Lower leg skin (tissue), 4 donors: ENCODE data around the gene TTC39B. TPM values are rescaled to one million over a fixed set of nuclear protein-coding genes. Genes with fewer than 3 reads are reported as not detected.

Source experiments
- DNase-seq, 2 donors: peaks; one replicate each; pipeline ENCODE4 v3.0.0-alpha.2; 2019; ENCODE audit warnings: low spot score in 2 of 2
- H3K4me3 ChIP-seq: fragments of 200-600 bp; sonication (generic); 2 replicates; pipeline ENCODE4 v1.5.1; 2017; ENCODE audit warnings: mild to moderate bottlenecking, low read depth; ENCODE audit not compliant: poor library complexity, severe bottlenecking
- CTCF ChIP-seq, 3 donors: fragments of 450-650 bp; IDR thresholded peaks; one replicate each; pipeline ENCODE4 v1.5.1; 2016; ENCODE audit warnings: antibody characterized with exemption in 3 of 3, mild to moderate bottlenecking in 3 of 3, moderate library complexity in 2 of 3
- POLR2A ChIP-seq, 2 donors: fragments of 450-650 bp; IDR thresholded peaks; one replicate each; pipeline ENCODE4 v1.6.1; 2016 to 2017; ENCODE audit warnings: antibody characterized with exemption in 2 of 2, mild to moderate bottlenecking in 1 of 2, moderate library complexity in 1 of 2
- WGBS, 2 donors: methylation state at CpG; one replicate each; pipeline ENCODE4 v1.1.5; 2018; 5-methylcytosine and 5-hydroxymethylcytosine counted together
- intact Hi-C: fragments of 100-400 bp; cut with DNase I; formaldehyde crosslinking; loops from one replicate; pipeline ENCODE4 v1.15.0; 2023; ENCODE audit warnings: low total_unique reads
- total RNA-seq, 4 donors: library from RNA; depleted of rRNA; stranded (reverse); fragments of >200 nt; gene quantifications; one replicate each; pipeline ENCODE4 v1.1.0, GENCODE V29; 2016

TTC39B gene
- total RNA-seq, 4 donors from 2014 or later = 38.4 to 53.3 (median 42.2) TPM

GRCh38 chr9:15137658-15138356 is 169.2 kb downstream of the TTC39B start:
- DNase-seq = no peak
- TF ChIP-seq CTCF (IDR thresholded peaks at IDR 0.05) (no peak), POLR2A (IDR thresholded peaks at IDR 0.05) (no peak)
- intact Hi-C loops = no loop called here
- WGBS, 2 donors = 91 to 97% methylated on average over 6 of the region's 6 CpGs
- H3K4me3 ChIP-seq = no peak overlapping the region

- H3K4me3 ChIP-seq = no peak overlapping the region
- intact Hi-C loops = no loop called here
- 77 to 87% methylated on average over 2 of the region's 2 CpGs for WGBS, 2 donors
- TF ChIP-seq POLR2A (IDR thresholded peaks at IDR 0.05) = no peak
- no peak for TF ChIP-seq CTCF (IDR thresholded peaks at IDR 0.05)
- no peak for DNase-seq
Measured at GRCh38 chr9:15137089-15137488, 169.9 kb downstream of the TTC39B start.

- TF ChIP-seq POLR2A (IDR thresholded peaks at IDR 0.05) (no peak), CTCF (IDR thresholded peaks at IDR 0.05) (no peak)
- H3K4me3 ChIP-seq = no peak overlapping the region
- WGBS, 2 donors = 89 to 91% methylated on average over 5 of the region's 5 CpGs
- intact Hi-C loops = no loop called here
- no peak for DNase-seq
Measured at GRCh38 chr9:15136646-15137045, 170.4 kb downstream of the TTC39B start.

GRCh38 chr9:15135164-15135792 is 171.7 kb downstream of the TTC39B start:
- peak; percentile 51 to 88 for DNase-seq
- no peak for TF ChIP-seq POLR2A (IDR thresholded peaks at IDR 0.05)
- TF ChIP-seq CTCF (IDR thresholded peaks at IDR 0.05) = peak in 1 of 3 donors; percentile 80
- 21 to 25% methylated on average over 18 of the region's 18 CpGs for WGBS, 2 donors
- no peak overlapping the region for H3K4me3 ChIP-seq
- intact Hi-C loops = no loop called here

GRCh38 chr9:15133488-15133887 is 173.5 kb downstream of the TTC39B start:
- intact Hi-C loops = no loop called here
- TF ChIP-seq POLR2A (IDR thresholded peaks at IDR 0.05) (no peak), CTCF (IDR thresholded peaks at IDR 0.05) (no peak)
- H3K4me3 ChIP-seq = no peak overlapping the region
- no peak for DNase-seq
- WGBS, 2 donors = 82 to 96% methylated on average over 3 of the region's 3 CpGs
